NCI-H128 (cell line): ENCODE results near the gene DUOXA2.
"Not testable (repeated sequence)": the region's sequence is repeated elsewhere in the genome, so short reads cannot be mapped to it uniquely, and the experiment has no call there.

Experiments used
- DNase-seq: peaks from one replicate; lab custom pipeline; 2025; ENCODE audit not compliant: unreplicated experiment; lab: John Stamatoyannopoulos, UW

DUOXA2 gene

DNA sequence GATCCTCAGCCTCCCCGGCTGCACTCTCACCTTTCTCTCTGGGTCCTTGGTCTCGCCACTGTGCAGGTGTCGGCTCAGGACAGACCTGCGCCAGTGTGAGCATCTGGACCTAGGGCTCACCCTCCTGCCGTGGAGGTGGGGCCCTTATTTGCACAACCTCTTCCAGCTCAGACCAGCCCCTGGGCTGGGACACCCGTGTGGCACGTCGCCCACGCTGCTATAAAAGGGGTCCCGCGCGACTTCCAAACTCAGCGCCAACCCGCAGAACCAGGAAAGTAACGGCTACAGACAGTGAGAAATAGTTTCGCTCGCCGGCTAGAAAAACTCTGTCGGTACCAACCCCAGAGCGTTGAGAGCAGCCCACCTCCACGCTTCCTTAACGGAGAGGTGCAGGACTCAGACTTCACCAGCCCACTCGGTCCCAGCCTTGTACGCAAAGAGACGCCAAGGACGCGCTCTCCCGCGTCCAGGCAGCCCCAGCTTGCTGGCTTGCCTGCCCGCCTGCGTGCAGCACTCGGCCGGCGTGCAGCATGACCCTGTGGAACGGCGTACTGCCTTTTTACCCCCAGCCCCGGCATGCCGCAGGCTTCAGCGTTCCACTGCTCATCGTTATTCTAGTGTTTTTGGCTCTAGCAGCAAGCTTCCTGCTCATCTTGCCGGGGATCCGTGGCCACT is at the start of gene DUOXA2, which contains the start of gene DUOX2:
Gene DUOXA2, plus strand, starts transcription at position 251 of the 675 bp plus-strand sequence. Its CDS starts 280 bp downstream, at position 531.
Gene DUOX2, minus strand, starts transcription at position 97 of the 675 bp plus-strand sequence. CDS start 761 bp downstream, outside the sequence.
- DNase-seq, result no peak

DNA sequence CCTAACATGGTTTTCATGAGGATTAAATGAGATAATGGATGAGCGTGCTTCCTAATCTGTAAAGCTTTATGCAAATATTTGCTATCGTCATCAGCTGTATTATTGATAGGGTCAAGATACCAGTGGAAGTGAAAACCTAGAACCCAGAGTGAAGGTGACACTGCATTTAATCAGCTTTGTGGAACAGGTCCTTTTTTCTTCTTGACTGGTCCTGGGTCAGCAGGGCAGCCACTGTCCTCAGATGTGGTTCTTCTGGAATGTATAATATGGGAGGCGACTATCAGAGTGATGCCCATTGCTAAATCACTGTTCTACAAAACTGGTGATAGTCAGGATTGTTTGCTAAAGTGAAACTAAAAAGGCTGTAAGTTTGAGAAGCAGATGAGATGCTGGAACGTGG is 49.7 kb upstream of the DUOXA2 start:
- no peak for DNase-seq

DNA sequence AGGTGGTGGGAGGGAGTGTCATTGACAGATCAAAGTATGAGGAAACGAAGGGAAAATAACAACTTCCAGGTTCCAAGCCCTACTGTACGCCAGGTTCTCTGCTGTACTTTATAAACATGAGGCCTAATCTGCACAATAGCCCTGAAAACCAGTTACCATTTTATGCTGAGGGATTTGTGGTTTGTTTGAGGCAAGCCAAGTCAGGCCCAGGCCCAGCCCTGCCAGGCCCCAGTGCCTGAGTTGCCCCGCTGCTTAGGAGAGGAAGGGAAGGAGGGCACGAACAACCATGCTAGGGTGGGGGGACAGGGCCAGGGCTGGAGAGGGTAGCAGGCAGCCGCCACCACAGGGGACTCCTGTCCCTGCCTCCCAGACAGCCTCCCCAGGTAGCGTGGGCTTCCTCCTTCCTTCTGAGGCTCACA is 44.2 kb upstream of the DUOXA2 start:
- not testable (repeated sequence) for DNase-seq

DNA sequence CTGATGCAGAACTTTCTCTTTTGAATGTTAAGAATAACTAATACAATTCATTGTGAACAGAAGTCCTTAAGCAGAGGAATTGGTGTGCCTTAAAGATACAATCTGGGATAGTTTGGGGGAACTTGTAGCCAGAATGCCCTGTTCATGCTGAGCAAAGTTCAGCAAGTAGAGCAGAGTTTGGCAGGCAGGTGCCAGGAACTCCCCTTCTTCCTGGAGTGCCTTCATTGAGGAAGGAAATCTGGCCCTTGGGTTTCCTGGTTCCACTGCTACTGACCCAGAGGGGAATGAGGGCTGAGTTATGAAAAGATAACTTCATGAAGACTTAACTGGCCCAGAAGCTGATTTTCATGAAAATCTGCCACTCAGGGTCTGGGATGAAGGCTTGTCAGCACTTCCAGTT is 40.5 kb upstream of the DUOXA2 start:
- DNase-seq, result not testable (repeated sequence)

GRCh38 chr15:45075440-45076320 is 38.4 kb upstream of the DUOXA2 start:
- DNase-seq, result not testable (repeated sequence)

- not testable (repeated sequence) for DNase-seq
Measured at GRCh38 chr15:45077391-45077790, 36.7 kb upstream of the DUOXA2 start.

DNA sequence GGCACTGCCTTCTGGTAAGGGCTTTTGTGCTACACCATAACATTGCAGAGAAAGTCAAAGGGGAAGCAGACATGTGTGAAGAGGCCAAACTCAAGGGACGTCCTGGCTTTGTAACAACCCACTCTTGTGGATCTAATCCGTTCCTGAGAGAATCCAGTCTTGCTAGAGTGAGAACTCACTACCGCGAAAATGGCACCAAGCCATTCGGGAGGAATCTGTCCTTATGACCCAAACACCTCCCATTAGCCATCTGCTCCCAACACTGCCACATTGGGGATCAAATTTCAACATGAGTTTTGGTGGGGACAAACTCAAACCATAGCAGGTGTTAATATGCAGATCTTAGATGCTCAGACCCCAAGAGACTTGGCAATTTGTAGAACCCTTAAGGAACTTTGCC is 34.9 kb upstream of the DUOXA2 start:
- DNase-seq, result not testable (repeated sequence)

DNA sequence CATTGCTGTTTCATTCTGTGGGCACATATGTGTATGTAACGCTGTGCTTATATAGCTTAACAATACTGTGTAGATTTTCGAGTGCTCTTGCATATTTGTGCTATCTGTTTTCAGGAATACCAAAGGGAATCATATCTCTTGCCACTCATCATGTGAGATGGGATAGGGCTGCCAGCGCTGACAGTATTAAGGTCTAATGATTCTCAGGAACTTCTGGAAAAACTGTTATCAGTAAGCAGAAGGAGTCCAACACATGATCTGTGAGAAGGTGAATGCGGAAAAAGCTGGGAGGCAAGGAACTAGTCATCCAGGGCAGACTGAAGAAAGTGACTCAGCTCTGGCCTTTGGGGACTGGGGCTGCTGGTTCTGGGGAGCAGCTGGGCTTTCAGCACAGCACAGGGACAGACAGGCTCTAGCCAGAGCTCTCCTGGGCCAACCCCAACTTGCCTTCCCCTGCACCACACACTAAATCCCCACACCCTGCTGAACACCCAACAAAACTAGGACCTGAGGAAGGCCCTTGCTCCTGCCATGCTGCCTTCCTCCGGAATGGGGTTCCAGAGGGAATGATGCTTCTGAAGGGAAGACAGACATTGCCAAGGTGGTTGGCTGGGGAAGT is 34.4 kb upstream of the DUOXA2 start:
- DNase-seq, result not testable (repeated sequence)

DNA sequence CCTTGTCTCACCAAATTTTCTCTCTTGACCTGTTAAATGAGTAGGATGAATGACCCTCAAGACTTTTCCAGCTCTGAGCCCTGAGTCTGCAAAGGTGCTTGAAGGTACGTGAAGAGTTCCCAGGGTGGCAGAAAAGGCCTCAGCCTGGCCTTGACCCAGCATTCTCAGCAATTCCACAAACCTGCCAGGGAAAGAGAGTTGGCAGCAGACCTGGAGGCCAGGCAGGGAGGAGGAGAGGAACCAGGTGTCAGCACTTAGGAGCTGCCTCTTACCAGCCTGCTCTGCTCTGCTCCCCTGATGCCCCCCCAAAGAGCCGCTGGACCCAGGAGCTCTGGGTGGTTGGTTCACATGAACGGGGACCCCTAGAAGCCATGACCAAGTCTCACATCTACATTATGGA is 33.5 kb upstream of the DUOXA2 start:
- not testable (repeated sequence) for DNase-seq

DNA sequence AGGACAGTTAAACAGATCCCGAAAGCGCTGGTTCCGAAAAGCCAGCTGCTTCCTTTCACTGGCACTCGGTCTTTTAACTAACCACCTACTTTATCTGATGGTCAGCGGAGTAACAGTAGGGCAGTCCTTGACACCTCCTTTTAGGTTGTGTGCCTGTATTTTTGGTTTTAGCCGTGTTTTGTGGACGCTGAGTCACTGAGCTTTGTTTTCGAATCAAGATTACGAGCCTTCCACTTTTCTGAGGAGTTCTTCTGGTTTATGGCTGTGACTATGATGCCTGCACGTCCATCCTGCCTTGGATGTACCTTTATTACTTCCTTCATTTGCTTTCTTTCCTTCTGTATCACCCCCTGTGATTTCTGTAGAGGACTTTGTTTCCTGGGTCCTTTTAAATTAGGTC is 31.7 kb upstream of the DUOXA2 start:
- DNase-seq, result not testable (repeated sequence)

GRCh38 chr15:45083223-45083622 is 30.9 kb upstream of the DUOXA2 start:
- no peak for DNase-seq

DNA sequence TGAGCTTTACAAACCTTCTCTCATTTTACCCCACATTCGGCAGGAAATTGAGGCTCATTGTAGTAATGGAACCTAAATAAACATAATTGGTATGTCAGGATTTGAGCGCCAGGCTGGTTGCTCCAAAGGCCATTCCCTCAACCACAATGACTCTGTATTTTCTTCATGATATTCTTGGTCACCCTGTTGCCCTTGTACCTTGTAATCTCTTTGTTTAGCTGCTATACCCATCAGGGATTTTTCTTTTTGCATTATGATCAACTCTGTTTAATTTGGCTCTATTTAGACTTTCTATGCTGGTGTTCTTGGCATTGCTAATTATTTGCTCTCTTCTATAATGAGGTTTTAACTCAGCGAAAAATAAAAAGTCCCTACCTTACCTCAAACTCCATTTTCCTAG is 30.0 kb upstream of the DUOXA2 start:
- DNase-seq, result no peak

DNA sequence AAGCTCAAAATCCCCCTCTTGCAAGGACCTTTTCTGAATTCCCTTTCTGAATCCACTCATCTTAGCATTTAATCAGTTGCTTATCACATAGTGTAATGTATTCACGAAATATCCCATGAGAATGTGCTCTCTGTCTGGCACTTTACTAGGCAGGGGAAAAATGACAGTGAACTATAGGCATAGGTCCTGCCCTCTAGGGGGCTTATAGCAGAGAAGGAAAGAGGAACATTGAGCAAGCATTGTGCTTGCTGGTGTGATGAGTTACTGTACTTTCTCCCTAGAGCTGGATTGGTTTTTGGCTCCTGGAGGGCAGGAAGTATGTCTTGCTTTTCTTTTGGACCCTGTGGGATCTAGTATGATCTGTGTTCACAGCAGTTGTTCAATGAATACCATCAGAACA is 26.6 kb upstream of the DUOXA2 start:
- no peak for DNase-seq

- DNase-seq, result no peak
Measured at GRCh38 chr15:45088801-45089711, 25.1 kb upstream of the DUOXA2 start.

GRCh38 chr15:45089712-45090373 is 24.3 kb upstream of the DUOXA2 start:
- no peak for DNase-seq

DNA sequence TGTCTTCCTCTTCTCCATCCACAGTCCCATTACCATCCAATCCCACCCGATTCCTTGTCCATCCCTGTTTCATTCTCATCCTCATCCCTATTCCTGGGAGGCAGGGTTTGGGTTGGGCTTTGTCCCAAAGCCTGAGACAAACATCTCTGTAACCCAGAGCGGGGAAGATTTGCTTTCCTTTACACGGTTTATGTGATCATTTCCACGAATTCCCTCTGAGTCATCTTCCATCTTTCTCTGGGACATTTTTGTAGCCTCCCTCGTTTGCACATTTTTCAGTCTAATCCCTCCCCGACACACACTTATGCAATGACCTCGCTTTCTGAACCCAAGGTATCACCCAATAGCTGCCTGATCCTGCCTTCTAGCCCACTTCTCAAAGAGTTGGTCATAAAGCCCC is 23.0 kb upstream of the DUOXA2 start:
- no peak for DNase-seq

- no peak for DNase-seq
Measured at GRCh38 chr15:45091576-45091975, 22.6 kb upstream of the DUOXA2 start.

DNA sequence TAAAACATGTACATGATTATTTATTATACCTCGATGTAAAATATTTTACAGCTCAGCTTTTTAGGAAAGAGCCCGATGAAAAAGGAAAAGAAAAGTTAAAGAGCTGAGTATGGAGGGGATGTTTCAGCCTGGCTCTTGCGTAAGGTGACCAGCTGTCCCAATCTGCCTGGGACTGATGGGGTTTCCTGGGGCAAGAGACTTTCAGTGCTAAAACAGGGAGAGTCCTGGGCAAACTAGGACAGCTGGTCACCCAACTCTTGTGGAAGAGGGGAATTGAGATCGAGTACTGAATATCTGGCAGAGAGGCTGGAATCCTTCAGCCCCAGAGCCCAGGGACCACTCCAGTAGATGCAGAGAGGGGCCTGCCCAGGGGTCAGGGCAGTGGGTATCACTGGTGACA is 21.1 kb upstream of the DUOXA2 start:
- DNase-seq, result no peak

DNA sequence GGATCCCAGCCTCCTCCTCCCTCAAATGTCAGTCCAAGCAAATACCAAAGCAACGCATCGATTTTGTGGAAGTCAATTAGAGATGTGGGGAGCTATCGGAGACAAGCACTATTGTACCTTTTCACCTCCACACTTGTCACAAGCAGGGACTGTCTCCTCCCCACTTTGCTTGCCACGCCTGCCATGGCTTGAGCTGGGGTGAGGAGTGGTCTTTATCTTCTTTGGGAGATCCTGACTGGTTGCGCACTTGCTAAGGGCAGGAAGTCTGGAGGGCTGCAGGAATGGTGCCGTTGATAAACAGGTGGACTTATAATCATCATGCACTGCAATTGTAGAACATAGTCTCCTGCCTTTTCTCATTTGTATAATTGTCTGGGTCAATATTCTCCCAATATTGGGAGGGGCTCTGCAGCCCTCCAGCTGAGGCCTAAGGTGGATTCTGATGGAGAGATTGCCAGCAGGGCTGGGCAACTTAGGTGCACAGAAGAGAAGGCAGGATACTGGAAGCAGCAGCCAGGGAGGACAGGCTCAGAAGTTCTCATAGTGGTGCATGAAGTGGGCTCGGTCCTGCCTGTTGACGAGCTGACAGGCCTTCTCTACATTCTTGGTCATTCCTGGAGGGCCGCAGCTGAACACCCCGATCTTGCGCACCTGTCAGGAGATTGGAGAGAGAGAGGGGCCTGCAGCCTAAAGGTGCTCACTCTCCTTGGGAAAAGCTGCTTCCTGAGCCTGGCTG is 20.3 kb upstream of the DUOXA2 start:
- no peak for DNase-seq
